Erythroblast (primary cell): ENCODE measurements around the gene ERCC6L.

Experiments
- GATA1 ChIP-seq: IDR thresholded peaks from 2 replicates; pipeline ENCODE4 v1.6.1; 2011; ENCODE audit warnings: low read depth, mild to moderate bottlenecking, control low read depth, low read length, moderate library complexity
- POLR2A ChIP-seq: IDR thresholded peaks from 2 replicates; pipeline ENCODE4 v1.6.1; 2011; ENCODE audit warnings: mild to moderate bottlenecking, low read length

DNA sequence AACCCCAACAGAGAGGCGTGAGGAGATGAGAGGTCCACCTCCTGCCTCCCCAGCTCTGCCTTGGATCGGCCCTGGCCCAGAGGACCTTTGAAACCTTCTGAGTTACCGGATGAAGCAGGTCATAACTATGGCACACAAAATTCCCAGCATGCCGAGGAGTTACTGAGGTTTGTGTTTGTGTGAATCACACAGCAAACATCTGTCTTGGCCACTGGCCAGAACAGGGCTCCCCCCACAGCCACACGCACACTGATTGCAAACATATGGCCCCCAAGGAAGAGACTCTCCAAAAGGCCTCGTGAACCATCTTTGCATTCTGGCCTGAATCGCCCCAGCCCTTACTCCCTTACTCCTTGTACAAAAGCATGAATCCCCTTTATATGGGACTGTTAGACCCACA lies 19.3 kb upstream of the ERCC6L start:
- no peak for TF ChIP-seq POLR2A
- no peak for TF ChIP-seq GATA1
